T-helper 1 cell treated with Interleukin-12 subunit alpha and Interleukin-12 subunit beta and Interleukin-4 antibody, amounts not matched to agents 30 μg/mL and 1 μg/mL, for 36 hours (primary cell): ENCODE data around the gene SRPRA.
A peak's percentile ranks its signal among the peaks of the same experiment; 100 is the strongest.
"Not testable (repeated sequence)": the region's sequence is repeated elsewhere in the genome, so short reads cannot be mapped to it uniquely, and the experiment has no call there.

Source experiments
- H3K27ac Mint-ChIP-seq: one replicate; pipeline ENCODE4 v1.8.0; 2021; ENCODE audit warnings: mild to moderate bottlenecking, mixed read lengths
- H3K27me3 Mint-ChIP-seq: one replicate; pipeline ENCODE4 v1.8.0; 2021; ENCODE audit warnings: low read depth, mixed read lengths
- H3K36me3 Mint-ChIP-seq: one replicate; pipeline ENCODE4 v1.8.0; 2021; ENCODE audit warnings: low read depth, mixed read lengths
- H3K4me1 Mint-ChIP-seq: one replicate; pipeline ENCODE4 v1.8.0; 2021; ENCODE audit warnings: low read depth, mixed read lengths
- H3K4me3 Mint-ChIP-seq: one replicate; pipeline ENCODE4 v1.8.0; 2021; ENCODE audit warnings: mild to moderate bottlenecking, moderate library complexity, mixed read lengths
- H3K9me3 Mint-ChIP-seq: one replicate; pipeline ENCODE4 v1.8.0; 2021; ENCODE audit warnings: mixed read lengths

Gene SRPRA

DNA sequence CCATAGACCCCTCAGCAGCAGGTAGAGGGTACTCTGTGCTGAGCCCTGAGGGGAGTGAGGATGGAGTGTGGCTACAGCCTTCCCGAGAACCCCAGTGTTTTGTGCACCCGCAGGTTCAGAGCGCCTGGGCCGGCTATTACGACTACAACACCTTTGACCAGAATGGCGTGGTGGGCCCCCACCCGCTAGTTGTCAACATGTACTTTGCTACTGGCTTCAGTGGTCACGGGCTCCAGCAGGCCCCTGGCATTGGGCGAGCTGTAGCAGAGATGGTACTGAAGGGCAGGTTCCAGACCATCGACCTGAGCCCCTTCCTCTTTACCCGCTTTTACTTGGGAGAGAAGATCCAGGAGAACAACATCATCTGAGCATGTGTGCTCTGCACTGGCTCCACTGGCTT is 8.6 kb upstream of the SRPRA start:
- Mint-ChIP-seq H3K27ac (no peak overlapping the region), H3K9me3 (no peaks in the 10 kb centered on the region), H3K36me3 (peaks cover 29% of the 10 kb centered on the region), H3K4me1 (peaks cover 18% of the 10 kb centered on the region), H3K27me3 (no peaks in the 10 kb centered on the region), H3K4me3 (no peak overlapping the region)

GRCh38 chr11:126268361-126268707 is 361 bp downstream of the SRPRA start:
- Mint-ChIP-seq H3K36me3 (peaks cover 51% of the 10 kb centered on the region), H3K27ac (peak overlapping the region; percentile 98), H3K4me1 (peaks cover 29% of the 10 kb centered on the region), H3K4me3 (peak overlapping the region; percentile 98), H3K27me3 (no peaks in the 10 kb centered on the region), H3K9me3 (no peaks in the 10 kb centered on the region)

DNA sequence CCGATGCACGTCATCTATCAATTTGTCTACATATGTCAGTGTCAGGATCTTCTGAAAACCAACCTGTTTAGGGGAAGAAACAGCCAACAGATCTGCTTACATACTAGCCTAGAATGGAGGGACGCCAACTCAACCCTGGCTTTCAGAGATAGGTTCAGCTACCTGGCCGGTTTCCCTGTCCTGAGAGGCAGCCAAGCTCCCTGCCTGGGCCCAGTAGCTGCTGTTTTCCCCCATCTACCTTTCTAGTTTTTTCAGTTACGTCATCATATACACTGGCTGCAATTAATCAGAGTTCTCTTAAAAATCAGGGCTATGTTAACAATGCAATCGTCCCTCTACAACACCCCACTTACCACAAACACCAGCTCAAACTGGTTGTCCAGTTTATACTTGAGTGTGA is 1.0 kb downstream of the SRPRA start:
- Mint-ChIP-seq H3K4me3 (peak overlapping the region; percentile 98), H3K36me3 (peaks cover 58% of the 10 kb centered on the region), H3K4me1 (peaks cover 29% of the 10 kb centered on the region), H3K9me3 (no peaks in the 10 kb centered on the region), H3K27me3 (no peaks in the 10 kb centered on the region), H3K27ac (peak overlapping the region; percentile 98)

- Mint-ChIP-seq H3K4me1 (peaks cover 27% of the 10 kb centered on the region), H3K36me3 (peaks cover 60% of the 10 kb centered on the region), H3K27me3 (no peaks in the 10 kb centered on the region), H3K27ac (no peak overlapping the region), H3K4me3 (no peak overlapping the region), H3K9me3 (no peaks in the 10 kb centered on the region)
Observed at GRCh38 chr11:126265811-126266210, 2.9 kb downstream of the SRPRA start.

DNA sequence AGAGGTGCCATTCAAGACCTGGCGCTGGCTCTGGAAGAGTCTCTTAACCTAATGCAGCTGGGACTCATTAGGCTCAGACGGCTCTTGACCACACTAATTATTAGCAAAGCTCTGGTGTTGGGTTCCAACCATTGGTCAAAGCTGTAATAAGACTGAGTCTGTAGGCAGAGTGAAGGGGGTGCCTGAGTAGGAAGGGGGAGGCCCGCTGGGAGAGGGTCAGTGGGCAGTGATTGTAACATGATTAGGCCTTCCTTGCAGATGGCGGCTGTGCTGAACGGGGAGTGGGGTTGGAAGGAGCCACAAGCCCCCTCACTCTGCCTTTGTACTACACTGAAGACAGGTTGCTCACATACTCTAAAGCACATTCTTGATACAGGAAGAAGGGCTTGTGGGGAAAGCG is 5.2 kb downstream of the SRPRA start:
- H3K27ac Mint-ChIP-seq = no peak overlapping the region
- H3K36me3 Mint-ChIP-seq = peaks cover 61% of the 10 kb centered on the region
- no peaks in the 10 kb centered on the region for H3K27me3 Mint-ChIP-seq
- peaks cover 18% of the 10 kb centered on the region for H3K4me1 Mint-ChIP-seq
- no peak overlapping the region for H3K4me3 Mint-ChIP-seq
- no peaks in the 10 kb centered on the region for H3K9me3 Mint-ChIP-seq

DNA sequence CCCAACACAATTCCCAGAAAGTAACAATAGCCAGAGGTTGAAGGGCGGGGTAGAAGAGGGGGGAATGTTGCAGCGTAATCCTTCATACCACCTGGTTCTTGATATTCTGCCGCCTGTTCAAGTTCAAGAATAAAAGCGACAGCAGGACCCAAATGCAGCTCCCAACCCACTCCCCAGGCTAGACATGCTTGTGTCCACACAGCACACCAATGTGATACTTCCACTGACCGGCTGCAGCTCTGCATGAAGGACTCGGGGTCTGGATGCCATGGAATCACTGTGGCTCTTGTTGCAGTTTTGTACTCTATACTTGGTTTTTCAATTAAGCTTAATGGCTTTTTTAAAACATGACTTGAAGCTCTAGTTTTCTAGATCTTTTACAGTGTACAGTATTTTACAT is 6.5 kb downstream of the SRPRA start:
- H3K36me3 Mint-ChIP-seq = peaks cover 53% of the 10 kb centered on the region
- H3K9me3 Mint-ChIP-seq = no peaks in the 10 kb centered on the region
- peaks cover 10% of the 10 kb centered on the region for H3K4me1 Mint-ChIP-seq
- H3K4me3 Mint-ChIP-seq = no peak overlapping the region
- no peaks in the 10 kb centered on the region for H3K27me3 Mint-ChIP-seq
- H3K27ac Mint-ChIP-seq = no peak overlapping the region

DNA sequence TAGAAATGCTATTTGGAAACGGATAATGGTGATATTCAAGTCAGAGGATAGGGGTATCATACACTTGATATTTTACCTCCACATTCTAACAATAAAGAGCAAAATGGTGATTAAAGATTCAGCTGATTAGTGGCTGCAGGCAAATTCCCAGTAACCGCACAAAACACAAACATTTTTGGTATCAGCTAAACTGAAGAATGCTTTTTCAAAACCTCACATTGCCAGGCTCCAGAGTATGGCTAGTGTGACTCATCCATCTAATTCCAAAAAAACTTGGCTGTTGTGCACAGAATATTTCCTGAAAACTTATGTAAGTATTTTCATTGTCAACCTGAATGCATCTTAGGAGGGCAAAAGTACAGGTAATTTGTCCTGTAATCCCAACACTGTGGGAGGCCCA is 10.9 kb downstream of the SRPRA start:
- H3K9me3 Mint-ChIP-seq = no peaks in the 10 kb centered on the region
- H3K36me3 Mint-ChIP-seq = peaks cover 36% of the 10 kb centered on the region
- H3K4me3 Mint-ChIP-seq = no peak overlapping the region
- peaks cover 4% of the 10 kb centered on the region for H3K4me1 Mint-ChIP-seq
- H3K27me3 Mint-ChIP-seq = no peaks in the 10 kb centered on the region
- no peak overlapping the region for H3K27ac Mint-ChIP-seq

DNA sequence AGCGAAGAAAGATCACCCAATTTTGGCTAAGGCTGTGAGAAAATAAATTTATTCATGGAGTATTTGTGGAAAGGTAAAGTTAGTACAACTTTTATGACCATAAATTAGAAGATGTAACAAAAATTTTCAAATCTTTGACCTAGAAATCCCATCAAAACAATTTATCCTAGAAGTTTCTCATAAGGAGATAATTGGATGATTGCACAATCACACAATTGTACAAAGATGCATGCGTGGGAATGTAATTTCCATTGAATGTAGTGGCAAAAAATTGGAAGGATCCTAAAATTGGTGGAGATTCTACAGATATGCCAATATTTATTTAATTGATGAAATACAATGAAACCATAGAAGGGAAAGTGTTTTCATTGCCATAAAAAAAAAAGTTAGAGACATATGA is 11.6 kb downstream of the SRPRA start:
- Mint-ChIP-seq H3K9me3 (no peaks in the 10 kb centered on the region), H3K27me3 (no peaks in the 10 kb centered on the region), H3K4me1 (peaks cover 4% of the 10 kb centered on the region), H3K4me3 (no peak overlapping the region), H3K27ac (no peak overlapping the region), H3K36me3 (peaks cover 33% of the 10 kb centered on the region)

DNA sequence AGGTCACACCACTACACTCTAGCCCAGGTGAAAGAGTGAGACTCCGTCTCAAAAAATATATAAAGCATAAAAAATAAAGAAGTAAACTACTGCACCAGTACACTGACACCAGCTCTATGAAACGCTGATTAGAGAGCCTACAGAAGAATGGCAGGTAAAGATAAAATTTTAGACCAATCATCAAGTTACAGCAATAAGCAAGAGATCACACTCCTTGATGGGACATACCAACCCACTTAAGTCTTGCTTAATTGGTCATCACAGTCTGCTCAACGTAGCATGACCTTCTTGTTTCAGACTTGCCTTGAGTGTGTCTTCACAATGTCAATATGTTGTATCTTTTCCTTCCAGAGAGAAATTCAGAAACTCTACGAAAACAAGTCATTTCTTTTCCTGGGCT is 12.5 kb downstream of the SRPRA start:
- Mint-ChIP-seq H3K4me3 (no peak overlapping the region), H3K27me3 (no peaks in the 10 kb centered on the region), H3K9me3 (no peaks in the 10 kb centered on the region), H3K36me3 (peaks cover 28% of the 10 kb centered on the region), H3K27ac (no peak overlapping the region), H3K4me1 (peaks cover 4% of the 10 kb centered on the region)

GRCh38 chr11:126255507-126255906 is 13.2 kb downstream of the SRPRA start:
- not testable (repeated sequence) for H3K9me3 Mint-ChIP-seq, H3K27me3 Mint-ChIP-seq, H3K4me3 Mint-ChIP-seq, H3K4me1 Mint-ChIP-seq, H3K27ac Mint-ChIP-seq
- H3K36me3 Mint-ChIP-seq = peaks cover 22% of the 10 kb centered on the region

DNA sequence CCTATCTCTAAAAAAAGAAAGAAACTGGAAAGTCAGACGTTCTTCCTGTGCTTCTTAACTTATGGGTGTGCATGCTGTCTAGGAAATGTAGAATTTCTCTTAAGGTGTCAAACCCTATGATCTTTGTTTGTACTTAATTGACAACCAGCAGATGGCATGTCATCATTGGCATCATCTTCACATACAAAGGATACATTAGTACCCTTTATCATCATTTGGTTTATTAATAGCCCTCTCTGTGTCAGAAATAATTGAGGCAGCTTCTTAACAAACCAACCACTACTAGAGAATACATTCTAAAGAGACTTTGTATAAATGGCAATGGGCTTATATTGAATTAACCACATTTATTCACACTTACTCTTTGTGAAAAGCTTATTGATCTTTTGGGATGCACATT is 13.9 kb downstream of the SRPRA start:
- Mint-ChIP-seq H3K4me1 (peaks cover 4% of the 10 kb centered on the region), H3K9me3 (no peaks in the 10 kb centered on the region), H3K27me3 (no peaks in the 10 kb centered on the region), H3K27ac (no peak overlapping the region), H3K36me3 (peaks cover 20% of the 10 kb centered on the region), H3K4me3 (no peak overlapping the region)

GRCh38 chr11:126253265-126253664 is 15.4 kb downstream of the SRPRA start:
- H3K4me1 Mint-ChIP-seq = no peaks in the 10 kb centered on the region
- H3K27ac Mint-ChIP-seq = no peak overlapping the region
- peaks cover 21% of the 10 kb centered on the region for H3K36me3 Mint-ChIP-seq
- no peaks in the 10 kb centered on the region for H3K27me3 Mint-ChIP-seq
- no peak overlapping the region for H3K4me3 Mint-ChIP-seq
- no peaks in the 10 kb centered on the region for H3K9me3 Mint-ChIP-seq

- Mint-ChIP-seq H3K27me3 (no peaks in the 10 kb centered on the region), H3K9me3 (no peaks in the 10 kb centered on the region), H3K27ac (no peak overlapping the region), H3K4me1 (no peaks in the 10 kb centered on the region), H3K36me3 (peaks cover 6% of the 10 kb centered on the region), H3K4me3 (no peak overlapping the region)
Observed at GRCh38 chr11:126246636-126247035, 22.1 kb downstream of the SRPRA start.

DNA sequence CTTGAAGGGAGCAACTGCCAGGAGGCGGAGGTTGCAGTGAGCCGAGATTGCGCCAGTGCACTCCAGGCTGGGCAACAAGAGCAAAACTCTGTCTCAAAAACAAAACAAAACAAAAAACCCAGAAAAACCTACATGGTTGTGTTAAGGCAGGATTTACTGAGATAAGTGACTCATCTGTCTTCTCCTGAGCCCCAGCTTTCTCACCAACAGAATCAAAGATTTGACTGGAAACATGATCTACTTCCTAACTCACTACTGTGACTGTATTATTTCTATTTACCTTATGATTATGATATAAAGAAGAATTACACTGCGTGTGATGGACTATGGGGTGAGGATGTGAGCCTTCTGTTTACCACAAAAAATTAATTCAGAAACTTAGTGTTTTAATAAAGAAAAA is 35.3 kb downstream of the SRPRA start:
- no peaks in the 10 kb centered on the region for H3K27me3 Mint-ChIP-seq
- no peaks in the 10 kb centered on the region for H3K9me3 Mint-ChIP-seq
- H3K4me3 Mint-ChIP-seq = no peak overlapping the region
- H3K36me3 Mint-ChIP-seq = peaks cover 12% of the 10 kb centered on the region
- H3K27ac Mint-ChIP-seq = no peak overlapping the region
- H3K4me1 Mint-ChIP-seq = peaks cover 2% of the 10 kb centered on the region

DNA sequence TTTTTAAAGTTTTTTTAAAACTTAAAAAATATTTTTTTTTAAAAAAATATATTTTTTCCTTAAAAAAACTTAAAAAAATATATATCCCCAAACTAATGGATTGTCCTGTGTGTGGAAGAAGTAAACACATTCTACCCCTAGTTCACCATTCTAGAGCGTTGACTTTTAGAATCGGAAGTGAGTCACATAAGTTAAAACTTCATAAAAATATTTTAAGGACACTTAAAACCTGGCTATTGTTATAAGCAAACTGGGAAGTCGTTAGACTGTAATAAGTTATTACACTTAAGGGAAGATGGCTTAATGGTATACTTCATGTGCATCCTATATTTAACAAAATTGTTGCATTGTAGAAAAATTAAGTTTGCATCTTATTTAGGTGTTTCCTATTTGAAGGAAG is 36.0 kb downstream of the SRPRA start:
- H3K4me3 Mint-ChIP-seq = no peak overlapping the region
- H3K27me3 Mint-ChIP-seq = no peaks in the 10 kb centered on the region
- H3K36me3 Mint-ChIP-seq = peaks cover 9% of the 10 kb centered on the region
- H3K27ac Mint-ChIP-seq = no peak overlapping the region
- no peaks in the 10 kb centered on the region for H3K9me3 Mint-ChIP-seq
- H3K4me1 Mint-ChIP-seq = peaks cover 2% of the 10 kb centered on the region

DNA sequence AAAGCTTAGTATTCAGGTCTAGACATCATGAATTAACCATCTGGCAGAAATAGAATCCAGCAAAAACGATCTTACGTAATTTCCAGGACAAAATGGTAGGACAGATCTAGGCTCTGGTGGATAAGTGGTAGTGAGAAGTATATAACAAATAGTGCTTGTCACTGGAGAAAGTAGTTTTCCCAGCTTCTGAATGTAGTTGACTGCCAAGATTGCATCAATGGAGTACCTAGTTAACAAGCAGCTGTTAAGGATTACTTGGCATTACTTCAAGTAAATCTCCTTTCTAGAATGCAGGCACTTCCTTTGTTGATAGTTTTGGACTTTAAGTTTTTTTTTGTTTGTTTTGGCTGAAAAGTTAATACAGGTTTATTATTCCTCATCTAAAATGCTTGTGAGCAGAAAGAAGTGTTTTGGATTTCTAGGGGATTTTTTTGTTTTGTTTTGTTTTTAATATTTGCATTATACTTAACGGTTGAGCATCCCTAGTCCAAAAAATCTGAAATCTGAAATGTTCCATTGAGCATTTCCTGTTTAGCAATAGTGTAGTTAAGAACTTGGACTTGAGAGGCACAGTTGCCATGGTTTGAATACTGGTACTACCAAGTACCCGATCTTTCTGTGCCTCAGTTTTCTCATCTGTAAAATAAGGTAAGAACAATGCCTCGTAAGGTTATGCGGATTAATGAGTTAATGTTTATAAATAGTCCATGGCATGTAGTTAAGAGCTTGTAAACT is 36.8 kb downstream of the SRPRA start:
- H3K4me1 Mint-ChIP-seq = peaks cover 2% of the 10 kb centered on the region
- H3K36me3 Mint-ChIP-seq = peaks cover 9% of the 10 kb centered on the region
- H3K27me3 Mint-ChIP-seq = no peaks in the 10 kb centered on the region
- no peak overlapping the region for H3K4me3 Mint-ChIP-seq
- H3K9me3 Mint-ChIP-seq = no peaks in the 10 kb centered on the region
- no peak overlapping the region for H3K27ac Mint-ChIP-seq
